IMR-90 (cell line): ENCODE measurements around the gene TBC1D17. TPM values are rescaled to one million over a fixed set of nuclear protein-coding genes. Genes with fewer than 3 reads are reported as not detected.

Source experiments
- ATAC-seq: fragments of 200-7000 bp; cut with Tn5 transposase; 2 replicates; pipeline ENCODE4 v1.9.1; 2020; ENCODE audit warnings: low read depth, mild to moderate bottlenecking, moderate library complexity
- BruUV-seq: library from RNA; stranded (reverse); fragments of 400-500 nt; replicated peaks from 2 replicates; lab custom pipeline; 2021; lab: Mats Ljungman, UMichigan
- CTCF ChIA-PET: fragments of 300-600 bp; formaldehyde crosslinking; extraction: SDS; loops from one replicate; lab custom pipeline; 2021; ENCODE audit warnings: antibody characterized with exemption; lab: Yijun Ruan, JAX
- POLR2A ChIA-PET: fragments of 300-600 bp; sonication (Branson Sonifier 250); formaldehyde crosslinking; loops from one replicate; lab custom pipeline; 2022; ENCODE audit warnings: antibody characterized with exemption; ENCODE audit not compliant: unreplicated experiment; lab: Charles Lee
- DNase-seq: peaks from one replicate; pipeline ENCODE4 v3.0.0; 2013
- H2AFZ ChIP-seq: replicated peaks from 2 replicates; pipeline ENCODE3; 2013; ENCODE audit warnings: low read length, mild to moderate bottlenecking; ENCODE audit not compliant: poor library complexity
- H2AK5ac ChIP-seq: 2 replicates; pipeline ENCODE4 v1.6.1; 2013; ENCODE audit warnings: low read depth, low read length, inconsistent platforms
- H2AK9ac ChIP-seq: replicated peaks from 2 replicates; pipeline ENCODE3; 2013; ENCODE audit warnings: mild to moderate bottlenecking, low read depth, low read length, moderate library complexity; ENCODE audit not compliant: poor library complexity
- H2BK120ac ChIP-seq: 2 replicates; pipeline ENCODE4 v1.6.1; 2013; ENCODE audit warnings: low read depth, low read length, inconsistent platforms
- H2BK15ac ChIP-seq: 3 replicates; pipeline ENCODE4 v1.6.1; 2013; ENCODE audit warnings: low read depth, low read length, inconsistent platforms
- H2BK20ac ChIP-seq: 2 replicates; pipeline ENCODE4 v1.6.1; 2013; ENCODE audit warnings: low read depth, mild to moderate bottlenecking, inconsistent platforms, low read length, moderate library complexity
- H2BK5ac ChIP-seq: 2 replicates; pipeline ENCODE4 v1.6.1; 2013; ENCODE audit warnings: mild to moderate bottlenecking, low read depth, low read length, inconsistent platforms; ENCODE audit not compliant: poor library complexity, severe bottlenecking
- H3K14ac ChIP-seq: replicated peaks from 2 replicates; pipeline ENCODE4 v1.6.1; 2013; ENCODE audit warnings: low read depth, low read length, inconsistent platforms
- H3K18ac ChIP-seq: 2 replicates; pipeline ENCODE4 v1.6.1; 2013; ENCODE audit warnings: low read depth, low read length, control low read depth
- H3K23ac ChIP-seq: 2 replicates; pipeline ENCODE4 v1.6.1; 2013; ENCODE audit warnings: low read depth, low read length, inconsistent platforms
- H3K27ac ChIP-seq: 2 replicates; pipeline ENCODE4 v1.5.1; 2013; ENCODE audit warnings: mild to moderate bottlenecking, control low read depth, low read length; ENCODE audit not compliant: insufficient read depth
- H3K27me3 ChIP-seq: 2 replicates; pipeline ENCODE4 v1.6.1; 2013; ENCODE audit warnings: low read length; ENCODE audit not compliant: control insufficient read depth, insufficient read depth
- H3K36me3 ChIP-seq: 2 replicates; pipeline ENCODE4 v1.6.1; 2013; ENCODE audit warnings: low read length, mixed read lengths; ENCODE audit not compliant: control insufficient read depth, insufficient read depth
- H3K4ac ChIP-seq: 2 replicates; pipeline ENCODE4 v1.6.1; 2013; ENCODE audit warnings: low read depth, low read length, inconsistent platforms
- H3K4me1 ChIP-seq: 2 replicates; pipeline ENCODE4 v1.6.1; 2013; ENCODE audit warnings: low read length, mixed read lengths; ENCODE audit not compliant: control insufficient read depth, insufficient read depth
- H3K4me2 ChIP-seq: 2 replicates; pipeline ENCODE4 v1.6.1; 2013; ENCODE audit warnings: low read depth, mild to moderate bottlenecking, control low read depth, low read length, moderate library complexity
- H3K4me3 ChIP-seq: 2 replicates; pipeline ENCODE4 v1.5.1; 2013; ENCODE audit warnings: low read depth, mild to moderate bottlenecking, control low read depth, low read length, moderate library complexity; ENCODE audit not compliant: insufficient read depth
- H3K56ac ChIP-seq: 2 replicates; pipeline ENCODE4 v1.6.1; 2013; ENCODE audit warnings: low read length, inconsistent platforms; ENCODE audit not compliant: insufficient read depth; ENCODE audit errors: extremely low read depth
- H3K79me1 ChIP-seq, 2 experiments: 2 replicates each; pipeline ENCODE4 v1.6.1; 2013; ENCODE audit warnings: low read length in 2 of 2, inconsistent platforms in 1 of 2, low read depth in 1 of 2
- H3K9ac ChIP-seq: 2 replicates; pipeline ENCODE4 v1.6.1; 2013; ENCODE audit warnings: low read depth, low read length, control low read depth
- H3K9me1 ChIP-seq: 2 replicates; pipeline ENCODE4 v1.6.1; 2013; ENCODE audit warnings: low read length, inconsistent platforms; ENCODE audit not compliant: insufficient read depth
- H3K9me3 ChIP-seq: 2 replicates; pipeline ENCODE4 v1.6.1; 2013; ENCODE audit warnings: low read length; ENCODE audit not compliant: control insufficient read depth, insufficient read depth
- H4K20me1 ChIP-seq: 2 replicates; pipeline ENCODE4 v1.6.1; 2013; ENCODE audit warnings: low read length, inconsistent platforms; ENCODE audit not compliant: insufficient read depth
- H4K5ac ChIP-seq: 2 replicates; pipeline ENCODE4 v1.6.1; 2013; ENCODE audit warnings: mild to moderate bottlenecking, low read depth, low read length, control low read depth
- H4K8ac ChIP-seq, 2 experiments: 2 replicates each; pipeline ENCODE4 v1.6.1; 2013; ENCODE audit warnings: low read depth in 2 of 2, low read length in 2 of 2, control low read depth in 1 of 2, inconsistent platforms in 1 of 2
- H4K91ac ChIP-seq: 2 replicates; pipeline ENCODE4 v1.6.1; 2013; ENCODE audit warnings: low read depth, low read length, inconsistent platforms; ENCODE audit not compliant: insufficient read depth
- MAFK ChIP-seq: IDR thresholded peaks from 2 replicates; pipeline ENCODE4 v1.6.1; 2012; ENCODE audit warnings: low read depth, low read length, improper control_type of control experiment
- MAZ ChIP-seq: IDR thresholded peaks from 2 replicates; pipeline ENCODE4 v1.6.1; 2012; ENCODE audit warnings: low read depth, mild to moderate bottlenecking, low read length, improper control_type of control experiment, moderate library complexity, borderline replicate concordance
- RAD21 ChIP-seq: IDR thresholded peaks from 2 replicates; pipeline ENCODE4 v1.6.1; 2012; ENCODE audit warnings: low read length, improper control_type of control experiment
- WGBS, 2 experiments: methylation state at CpG; one replicate each; pipeline versions ENCODE4 v1.1.5 to v1.1.7; 2013; ENCODE audit warnings: missing lambda C conversion rate in 2 of 2; ENCODE audit not compliant: insufficient read length in 1 of 2; ENCODE audit errors: extremely low coverage in 2 of 2; 5-methylcytosine and 5-hydroxymethylcytosine counted together
- dilution Hi-C: fragments of 300-500 bp; cut with HindIII; formaldehyde crosslinking; loops from one replicate; pipeline ENCODE4 v1.14.3; 2018; ENCODE audit warnings: low sequenced_read_pairs; ENCODE audit not compliant: unreplicated experiment
- in situ Hi-C: fragments of 300-500 bp; cut with MboI; formaldehyde crosslinking; loops from 3 replicates; pipeline ENCODE4 v1.14.3; 2019; ENCODE audit warnings: low sequenced_read_pairs, inconsistent platforms, mixed read lengths
- intact Hi-C: fragments of 100-400 bp; cut with micrococcal nuclease; formaldehyde crosslinking; loops from 2 replicates; pipeline ENCODE4 v1.10.0; 2022
- polyA plus RNA-seq, 3 experiments: library from polyadenylated mRNA; depleted of rRNA; stranded (reverse); fragments of >200 nt; gene quantifications; 2 replicates each; pipeline ENCODE4 v1.2.3, GENCODE V29; 2012; ENCODE audit warnings: low replicate concordance in 1 of 3
- total RNA-seq: library from RNA; depleted of rRNA; stranded (reverse); fragments of >200 nt; gene quantifications from 2 replicates; pipeline ENCODE4 v1.2.3, GENCODE V29; 2012
- TF ChIP-seq, protein P1 (sequence below): conservative IDR thresholded peaks from 2 replicates; pipeline ENCODE4 v1.5.1; 2012; ENCODE audit warnings: mild to moderate bottlenecking, low read depth, low read length, improper control_type of control experiment
- TF ChIP-seq, protein P2 (sequence below): fragments of 150-350 bp; IDR thresholded peaks from 2 replicates; pipeline ENCODE4 v1.6.1; 2016; ENCODE audit warnings: low read depth, mild to moderate bottlenecking, low read length, moderate library complexity, borderline replicate concordance

Gene TBC1D17
- total and polyA plus RNA-seq, 2 of the 4 experiments (the other 2 are of a cell fraction) = 1.1 to 27.8 TPM

DNA sequence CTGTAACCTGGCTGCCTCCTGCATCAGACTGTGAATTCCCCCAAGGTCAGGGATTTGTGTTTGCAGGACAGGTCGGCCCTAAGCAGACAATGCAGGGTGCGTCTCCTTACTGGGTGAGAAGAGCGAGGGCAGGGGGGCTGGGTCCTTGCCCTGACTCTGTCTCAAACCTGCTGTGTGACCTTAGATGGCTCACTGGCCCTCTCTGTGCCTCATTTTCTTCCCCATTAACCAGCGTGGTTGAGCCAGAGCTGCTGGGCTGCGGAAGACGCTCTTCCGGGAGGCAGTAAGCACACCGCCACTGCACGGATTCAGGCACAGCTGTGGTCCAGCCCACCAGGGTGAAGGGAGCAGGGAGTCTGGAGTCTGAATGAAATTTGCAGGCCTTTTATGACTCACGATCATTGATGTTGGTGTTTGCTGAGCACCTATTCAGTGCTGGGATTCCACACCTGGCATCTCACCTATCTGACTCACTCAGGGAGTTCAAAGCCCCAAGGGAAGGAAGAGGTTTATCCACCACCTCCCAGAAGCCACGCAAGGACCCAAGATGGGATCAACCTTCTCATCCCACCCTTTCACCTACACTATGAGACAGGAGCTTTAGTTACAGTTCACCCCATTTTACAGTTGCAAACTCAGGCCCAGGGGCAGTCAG, 2.9 kb upstream of the TBC1D17 start:
- H3K14ac ChIP-seq = no peak overlapping the region
- POLR2A ChIA-PET = no interaction called here
- intact Hi-C loops = loop anchor here (5.0 kb wide), 1 partner anchor 153 kb away; the partner anchor contains the start of genes VRK3 and ZNF473

More for the DNA sequence above, 2.9 kb upstream of the TBC1D17 start:
- dilution Hi-C loops (no loop called here), in situ Hi-C loops (no loop called here)
- H2AK5ac ChIP-seq = no peak overlapping the region
- no peak overlapping the region for H2BK15ac ChIP-seq
- no peak overlapping the region for H2BK20ac ChIP-seq
- no peak overlapping the region for H4K5ac ChIP-seq
- no peaks in the 10 kb centered on the region for H3K27me3 ChIP-seq
- no peak overlapping the region for H3K56ac ChIP-seq
- ATAC-seq (no peak), DNase-seq (no peak)
- CTCF ChIA-PET = no interaction called here
- H4K91ac ChIP-seq = 0 out of 2 replicates have a peak overlapping the region, but pooled peaks have one; percentile 26
- no peak overlapping the region for H2AFZ ChIP-seq
- H3K4ac ChIP-seq = no peak overlapping the region
- H2AK9ac ChIP-seq = peak overlapping the region; percentile 22
- no peak overlapping the region for H3K4me3 ChIP-seq
- H3K9me3 ChIP-seq = no peaks in the 10 kb centered on the region
- H2BK120ac ChIP-seq = no peak overlapping the region
- no peak overlapping the region for H3K9ac ChIP-seq
- TF ChIP-seq MAZ (no peak), MAFK (no peak), RAD21 (no peak)
- TF ChIP-seq, protein P1, sequence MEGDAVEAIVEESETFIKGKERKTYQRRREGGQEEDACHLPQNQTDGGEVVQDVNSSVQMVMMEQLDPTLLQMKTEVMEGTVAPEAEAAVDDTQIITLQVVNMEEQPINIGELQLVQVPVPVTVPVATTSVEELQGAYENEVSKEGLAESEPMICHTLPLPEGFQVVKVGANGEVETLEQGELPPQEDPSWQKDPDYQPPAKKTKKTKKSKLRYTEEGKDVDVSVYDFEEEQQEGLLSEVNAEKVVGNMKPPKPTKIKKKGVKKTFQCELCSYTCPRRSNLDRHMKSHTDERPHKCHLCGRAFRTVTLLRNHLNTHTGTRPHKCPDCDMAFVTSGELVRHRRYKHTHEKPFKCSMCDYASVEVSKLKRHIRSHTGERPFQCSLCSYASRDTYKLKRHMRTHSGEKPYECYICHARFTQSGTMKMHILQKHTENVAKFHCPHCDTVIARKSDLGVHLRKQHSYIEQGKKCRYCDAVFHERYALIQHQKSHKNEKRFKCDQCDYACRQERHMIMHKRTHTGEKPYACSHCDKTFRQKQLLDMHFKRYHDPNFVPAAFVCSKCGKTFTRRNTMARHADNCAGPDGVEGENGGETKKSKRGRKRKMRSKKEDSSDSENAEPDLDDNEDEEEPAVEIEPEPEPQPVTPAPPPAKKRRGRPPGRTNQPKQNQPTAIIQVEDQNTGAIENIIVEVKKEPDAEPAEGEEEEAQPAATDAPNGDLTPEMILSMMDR = no peak
- TF ChIP-seq, protein P2, sequence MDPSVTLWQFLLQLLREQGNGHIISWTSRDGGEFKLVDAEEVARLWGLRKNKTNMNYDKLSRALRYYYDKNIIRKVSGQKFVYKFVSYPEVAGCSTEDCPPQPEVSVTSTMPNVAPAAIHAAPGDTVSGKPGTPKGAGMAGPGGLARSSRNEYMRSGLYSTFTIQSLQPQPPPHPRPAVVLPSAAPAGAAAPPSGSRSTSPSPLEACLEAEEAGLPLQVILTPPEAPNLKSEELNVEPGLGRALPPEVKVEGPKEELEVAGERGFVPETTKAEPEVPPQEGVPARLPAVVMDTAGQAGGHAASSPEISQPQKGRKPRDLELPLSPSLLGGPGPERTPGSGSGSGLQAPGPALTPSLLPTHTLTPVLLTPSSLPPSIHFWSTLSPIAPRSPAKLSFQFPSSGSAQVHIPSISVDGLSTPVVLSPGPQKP = no peak
- no peak overlapping the region for H3K27ac ChIP-seq
- BruUV-seq = no TSS peak
- H3K18ac ChIP-seq = no peak overlapping the region
- H3K9me1 ChIP-seq = peaks cover 9% of the 10 kb centered on the region
- peaks cover 11% of the 10 kb centered on the region; the same call in 1 of the 2 replicates for H3K36me3 ChIP-seq
- no peak overlapping the region; a peak in 1 of 4 replicates for H4K8ac ChIP-seq
- no peaks in the 10 kb centered on the region; the same call in 1 of the 2 replicates for H4K20me1 ChIP-seq
- H2BK5ac ChIP-seq = no peak overlapping the region
- 83% methylated on average over 1 of the region's 11 CpGs; no CpG with 5 or more reads in 1 of the 2 experiments for WGBS, 2 experiments
- H3K23ac ChIP-seq = no peak overlapping the region; the same call in 1 of the 2 replicates
- H3K4me2 ChIP-seq = no peak overlapping the region; the same call in 1 of the 2 replicates
- H3K4me1 ChIP-seq = peaks cover 11% of the 10 kb centered on the region
- peaks cover 27 to 65% of the 10 kb centered on the region in 2 experiments for H3K79me1 ChIP-seq
